Body of pancreas (tissue), 4 donors: ENCODE measurements around the gene DNAH2.

Experiments used
- CTCF ChIP-seq, 7 experiments: fragments of 450-650 bp in 4 of 7; fragments of 200-600 bp in 3 of 7; sonication (generic) in 3 of 7; IDR thresholded peaks; one replicate each; pipeline ENCODE4 v1.5.1; 2016 to 2019; ENCODE audit warnings: antibody characterized with exemption in 7 of 7
- POLR2A ChIP-seq, 3 donors: fragments of 450-650 bp; IDR thresholded peaks; one replicate each; pipeline ENCODE4 v1.6.1; 2016; ENCODE audit warnings: antibody characterized with exemption in 3 of 3, mild to moderate bottlenecking in 2 of 3

DNA sequence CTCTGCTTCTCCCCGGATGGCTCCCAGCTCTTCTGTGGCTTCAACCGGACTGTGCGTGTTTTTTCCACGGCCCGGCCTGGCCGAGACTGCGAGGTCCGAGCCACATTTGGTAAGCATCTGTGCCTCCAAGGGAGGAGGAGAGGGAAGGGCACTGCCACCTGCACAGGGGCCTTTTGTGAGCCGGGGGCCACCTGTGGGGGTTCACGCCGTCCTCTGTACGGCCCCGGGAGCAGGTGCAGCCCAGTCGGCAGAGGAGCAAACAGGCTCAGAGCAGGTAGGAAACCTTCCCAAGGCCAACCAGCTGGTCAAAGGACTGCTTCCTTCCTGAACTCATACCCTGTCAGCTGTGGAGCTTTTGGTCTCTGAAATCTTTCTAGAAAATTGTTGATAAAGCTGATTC lies 15.9 kb upstream of the DNAH2 start:
- TF ChIP-seq CTCF (IDR thresholded peaks at IDR 0.05) = no peak
- TF ChIP-seq POLR2A (IDR thresholded peaks at IDR 0.05) = no peak
